ENCODE results near the gene DHRSX. TPM values are rescaled to one million over a fixed set of nuclear protein-coding genes. Genes with fewer than 3 reads are reported as not detected.

Gene DHRSX
- total and polyA plus RNA-seq, 2 of the 8 experiments (the other 6 are each of a cell fraction or from before 2014, with no cell fraction given) = 35.1 to 43.4 TPM

- Histone ChIP-seq H4K5ac (ENCODE audit: insufficient read length, low read depth, low read length) (no peak overlapping the region), H2BK120ac (replicated peaks; ENCODE audit: low read depth, low read length) (no peak overlapping the region), H3K4me2 (ENCODE audit: insufficient read depth in 1 of 2, low read depth in 2 of 2, low read length in 2 of 2) (no peak overlapping the region), H4K20me1 (replicated peaks in 1 of 2; ENCODE audit: control insufficient read depth in 1 of 2, insufficient read depth in 2 of 2, low read length in 2 of 2) (peaks cover 0 to 3% of the 10 kb centered on the region in 2 experiments), H2BK20ac (ENCODE audit: low read length) (no peak overlapping the region), H3K9ac (replicated peaks in 1 of 4; ENCODE audit: extremely low read depth in 1 of 4, low read depth in 3 of 4, low read length in 3 of 4) (no peak overlapping the region), H3K27me3 (replicated peaks in 1 of 4; ENCODE audit: control insufficient read depth in 3 of 4, extremely low read depth in 1 of 4, insufficient read depth in 3 of 4, low read length in 3 of 4) (no peaks in the 10 kb centered on the region), H2BK15ac (ENCODE audit: low read length) (peak overlapping the region; percentile 88; the same call in 1 of the 2 replicates), H3K79me1 (ENCODE audit: low read depth, low read length) (peaks cover 12% of the 10 kb centered on the region), H3K23ac (ENCODE audit: insufficient read length) (no peak overlapping the region), H3K18ac (ENCODE audit: extremely low read depth, low read length) (no peak overlapping the region), H3K36me3 (ENCODE audit: control insufficient read depth in 2 of 4, insufficient read depth in 4 of 4, low read length in 3 of 4) (peaks cover 0 to 4% (median 2%) of the 10 kb centered on the region in 4 experiments; a peak in 4 of 8 replicates), H3K4me1 (replicated peaks in 1 of 4; ENCODE audit: control insufficient read depth in 3 of 4, insufficient read depth in 4 of 4, low read length in 3 of 4) (peaks cover 0 to 9% (median 5%) of the 10 kb centered on the region in 4 experiments; a peak in 4 of 7 replicates), H3K79me2 (ENCODE audit: control insufficient read depth in 1 of 2, insufficient read depth in 2 of 2, low read length in 2 of 2) (peaks cover 11 to 68% of the 10 kb centered on the region in 2 experiments), H4K91ac (replicated peaks; ENCODE audit: insufficient read length, low read length) (no peak overlapping the region), H2AK5ac (ENCODE audit: low read depth, low read length) (peak overlapping the region; percentile 83; the same call in 1 of the 2 replicates), H4K8ac (ENCODE audit: extremely low read depth, insufficient read depth, low read length) (no peak overlapping the region), H2BK12ac (ENCODE audit: low read depth, low read length) (no peak overlapping the region; the same call in 1 of the 2 replicates), H3K14ac (ENCODE audit: insufficient read length) (no peak overlapping the region), H3K9me3 (ENCODE audit: insufficient read depth in 2 of 2, low read depth in 1 of 2, low read length in 1 of 2) (peaks cover 5 to 6% of the 10 kb centered on the region in 2 experiments; a peak in 2 of 4 replicates), H3K56ac (replicated peaks; ENCODE audit: insufficient read length, low read depth, low read length) (no peak overlapping the region), H3K4ac (replicated peaks; ENCODE audit: insufficient read length, low read depth, low read length) (no peak overlapping the region), H3K27ac (ENCODE audit: low read depth, low read length) (no peak overlapping the region), H2AFZ (ENCODE audit: low read length) (no peak overlapping the region), H2BK5ac (ENCODE audit: low read depth, low read length) (no peak overlapping the region), H3K4me3 (ENCODE audit: extremely low read depth in 1 of 4, insufficient read depth in 2 of 4, low read depth in 3 of 4, low read length in 4 of 4) (no peak overlapping the region), H3K23me2 (ENCODE audit: low read depth, low read length) (no peaks in the 10 kb centered on the region)
- FAIRE-seq (no peak), DNase-seq (ENCODE audit: low read depth in 1 of 2, low spot score in 2 of 2) (no peak)
- WGBS, 2 experiments (ENCODE audit: extremely low coverage in 1 of 2, insufficient coverage in 1 of 2, insufficient read length in 1 of 2, insufficient replicate concordance in 2 of 2, low coverage in 1 of 2, low lambda C conversion rate in 2 of 2, missing lambda C conversion rate in 1 of 2) = 95% methylated on average over 14 of the region's 14 CpGs; no CpG with 5 or more reads in 1 of the 2 experiments
- TF ChIP-seq NRF1 (IDR thresholded peaks at IDR 0.05; ENCODE audit: low read depth, low read length) (no peak), CEBPB (IDR thresholded peaks at IDR 0.05; ENCODE audit: low read depth, low read length) (no peak), GTF2F1 (IDR thresholded peaks at IDR 0.05; ENCODE audit: borderline replicate concordance, low read depth, low read length) (no peak), SUZ12 (IDR thresholded peaks at IDR 0.05; ENCODE audit: low read length) (no peak), MAFK (IDR thresholded peaks at IDR 0.05; ENCODE audit: low read depth, low read length) (no peak), EGR1 (IDR thresholded peaks at IDR 0.05; ENCODE audit: borderline replicate concordance, low read depth, low read length) (no peak), TCF12 (IDR thresholded peaks at IDR 0.05; ENCODE audit: low read depth, low read length) (no peak)
- ChIA-PET CTCF (ENCODE audit: partially characterized antibody) (no interaction called here), POLR2A (ENCODE audit: partially characterized antibody) (no interaction called here)
Measured at GRCh38 chrX:2446815-2447214, 54.0 kb downstream of the DHRSX start.
